ENCODE results near the gene L2HGDH.

- TF ChIP-seq CTCF (IDR thresholded peaks at IDR 0.05; ENCODE audit: poor library complexity), result no peak
- no peak for TF ChIP-seq EZH2 (IDR thresholded peaks at IDR 0.05; ENCODE audit: borderline replicate concordance)
Measured at GRCh38 chr14:50354527-50354926, 42.5 kb upstream of the L2HGDH start.

Measured in hepatocyte (in vitro differentiated cells).